ENCODE data around the gene RTBDN.

DNA sequence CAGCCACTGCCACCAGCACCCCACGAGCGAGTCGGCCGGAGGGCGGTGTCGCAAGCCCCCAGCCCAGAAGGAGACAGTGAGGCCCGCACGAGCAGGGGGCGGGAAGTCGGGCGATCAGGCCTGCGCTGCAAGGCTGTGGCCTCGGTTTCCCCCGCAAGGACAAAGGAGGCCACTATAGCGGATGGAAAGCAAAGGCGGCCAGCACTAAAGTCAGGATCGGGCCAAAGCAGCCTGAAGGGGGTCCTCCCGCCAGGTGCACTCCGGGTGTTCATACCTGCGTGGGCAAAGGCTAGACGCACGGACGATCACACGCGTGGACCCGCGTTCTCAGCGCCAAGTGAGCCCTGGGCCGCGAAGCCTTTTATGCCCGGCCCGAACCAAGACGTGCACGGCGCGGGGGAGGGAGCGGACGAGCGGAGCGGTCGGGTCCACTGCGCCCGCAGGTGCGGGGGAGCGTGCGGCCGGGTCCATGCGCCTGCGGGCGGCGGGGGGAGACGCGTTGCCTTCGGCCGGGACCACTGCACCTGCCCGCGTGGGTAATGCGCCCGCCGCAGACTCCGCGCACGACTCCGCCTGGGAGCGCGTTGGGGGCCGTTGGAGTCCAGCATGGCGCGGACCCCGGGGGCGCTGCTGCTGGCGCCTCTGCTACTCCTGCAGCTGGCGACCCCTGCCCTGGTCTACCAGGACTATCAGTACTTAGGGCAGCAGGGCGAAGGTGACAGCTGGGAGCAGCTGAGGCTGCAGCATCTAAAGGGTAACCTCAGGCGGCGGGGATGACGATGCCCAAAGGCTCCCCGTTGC, 32.7 kb downstream of the RTBDN start, which contains the start of the genes PRDX2 and THSD8:
- TF ChIP-seq CTCF (IDR thresholded peaks at IDR 0.05; ENCODE audit: control extremely low read depth in 1 of 3, insufficient read depth in 1 of 3, low read depth in 1 of 3, low read length in 3 of 3): no peak
- TF ChIP-seq, protein P1, sequence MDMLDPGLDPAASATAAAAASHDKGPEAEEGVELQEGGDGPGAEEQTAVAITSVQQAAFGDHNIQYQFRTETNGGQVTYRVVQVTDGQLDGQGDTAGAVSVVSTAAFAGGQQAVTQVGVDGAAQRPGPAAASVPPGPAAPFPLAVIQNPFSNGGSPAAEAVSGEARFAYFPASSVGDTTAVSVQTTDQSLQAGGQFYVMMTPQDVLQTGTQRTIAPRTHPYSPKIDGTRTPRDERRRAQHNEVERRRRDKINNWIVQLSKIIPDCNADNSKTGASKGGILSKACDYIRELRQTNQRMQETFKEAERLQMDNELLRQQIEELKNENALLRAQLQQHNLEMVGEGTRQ (IDR thresholded peaks at IDR 0.05; ENCODE audit: low read length): no peak

Measured in H1 (cell line).